Neural progenitor cell (in vitro differentiated cells): Measurements from ENCODE around the gene CCDC174. TPM values are rescaled to one million over a fixed set of nuclear protein-coding genes. Genes with fewer than 3 reads are reported as not detected.

Experiments used
- DNase-seq: peaks from one replicate; pipeline ENCODE4 v3.0.0-alpha.2; 2016; ENCODE audit warnings: low spot score
- H2AFZ ChIP-seq: fragments of 200-600 bp; sonication (generic); replicated peaks from 2 replicates; pipeline ENCODE4 v1.6.1; 2016; ENCODE audit warnings: antibody characterized with exemption
- H3F3A ChIP-seq: fragments of 200-600 bp; sonication (generic); 2 replicates; pipeline ENCODE4 v1.6.1; 2016; ENCODE audit warnings: antibody characterized with exemption, low read depth
- H3K27ac ChIP-seq: fragments of 200-600 bp; sonication (generic); 2 replicates; pipeline ENCODE4 v1.5.1; 2016; ENCODE audit warnings: mild to moderate bottlenecking
- H3K27me3 ChIP-seq: fragments of 200-600 bp; sonication (generic); 2 replicates; pipeline ENCODE4 v1.6.1; 2016; ENCODE audit warnings: mild to moderate bottlenecking, moderate library complexity
- H3K36me3 ChIP-seq: fragments of 200-600 bp; sonication (generic); 2 replicates; pipeline ENCODE4 v1.5.1; 2016
- H3K4me1 ChIP-seq: fragments of 200-600 bp; sonication (generic); 2 replicates; pipeline ENCODE4 v1.6.1; 2016; ENCODE audit warnings: mixed run types
- H3K4me2 ChIP-seq: fragments of 200-600 bp; sonication (generic); 2 replicates; pipeline ENCODE4 v1.6.1; 2016
- H3K4me3 ChIP-seq: fragments of 200-600 bp; sonication (generic); 2 replicates; pipeline ENCODE4 v1.5.1; 2016
- H3K79me2 ChIP-seq: fragments of 200-600 bp; sonication (generic); 2 replicates; pipeline ENCODE4 v1.6.1; 2016; ENCODE audit warnings: low read depth
- H3K9ac ChIP-seq: fragments of 200-600 bp; sonication (generic); 2 replicates; pipeline ENCODE4 v1.6.1; 2016
- H3K9me3 ChIP-seq: fragments of 200-600 bp; sonication (generic); 2 replicates; pipeline ENCODE4 v1.5.1; 2016; ENCODE audit warnings: low read depth
- H4K20me1 ChIP-seq: fragments of 200-600 bp; sonication (generic); 2 replicates; pipeline ENCODE4 v1.6.1; 2016; ENCODE audit warnings: low read depth
- H3K27ac Mint-ChIP-seq: 3 replicates; pipeline ENCODE4 v1.8.0; 2021; ENCODE audit warnings: mixed read lengths
- H3K27me3 Mint-ChIP-seq: 2 replicates; pipeline ENCODE4 v1.8.0; 2022; ENCODE audit warnings: low read depth, mild to moderate bottlenecking, inconsistent platforms, moderate library complexity, mixed read lengths; ENCODE audit not compliant: insufficient read depth
- H3K36me3 Mint-ChIP-seq: 3 replicates; pipeline ENCODE4 v1.8.0; 2021; ENCODE audit warnings: mixed read lengths
- H3K4me1 Mint-ChIP-seq: 3 replicates; pipeline ENCODE4 v1.8.0; 2021; ENCODE audit warnings: mixed read lengths
- H3K4me3 Mint-ChIP-seq: 3 replicates; pipeline ENCODE4 v1.8.0; 2021; ENCODE audit warnings: mild to moderate bottlenecking, moderate library complexity, mixed read lengths
- H3K9me3 Mint-ChIP-seq: 3 replicates; pipeline ENCODE4 v1.8.0; 2020; ENCODE audit warnings: mixed read lengths
- CTCF ChIP-seq: fragments of 200-600 bp; sonication (generic); IDR thresholded peaks from 2 replicates; pipeline ENCODE4 v1.5.1; 2017; ENCODE audit warnings: antibody characterized with exemption, mild to moderate bottlenecking
- EZH2 ChIP-seq: fragments of 200-600 bp; sonication (generic); IDR thresholded peaks from 2 replicates; pipeline ENCODE4 v1.6.1; 2017; ENCODE audit warnings: antibody characterized with exemption, mild to moderate bottlenecking, moderate library complexity
- EZH2phosphoT487 ChIP-seq: fragments of 200-600 bp; sonication (generic); IDR thresholded peaks from 2 replicates; pipeline ENCODE4 v1.6.1; 2017; ENCODE audit warnings: antibody characterized with exemption
- total RNA-seq: library from RNA; depleted of rRNA; stranded (reverse); fragments of >200 nt; gene quantifications from 2 replicates; pipeline ENCODE4 v1.2.3, GENCODE V29; 2015; ENCODE audit warnings: low replicate concordance

The CCDC174 gene
- total RNA-seq, 1 donor from 2014 or later: 13.0 TPM

GRCh38 chr3:14616606-14617507 is 34.7 kb upstream of the CCDC174 start:
- Histone ChIP-seq H3K79me2 (no peaks in the 10 kb centered on the region), H3K27ac (no peak overlapping the region), H3K9me3 (no peaks in the 10 kb centered on the region), H3K4me2 (peak overlapping the region; percentile 43), H3F3A (peaks cover 19% of the 10 kb centered on the region), H3K27me3 (peaks cover 3% of the 10 kb centered on the region), H4K20me1 (peaks cover 4% of the 10 kb centered on the region), H3K9ac (no peak overlapping the region), H3K4me1 (peaks cover 28% of the 10 kb centered on the region), H2AFZ (no peak overlapping the region), H3K36me3 (no peaks in the 10 kb centered on the region), H3K4me3 (no peak overlapping the region)
- Mint-ChIP-seq H3K9me3 (no peaks in the 10 kb centered on the region), H3K27ac (peak overlapping the region; percentile 100), H3K36me3 (no peaks in the 10 kb centered on the region), H3K4me1 (peaks cover 58% of the 10 kb centered on the region), H3K4me3 (peak overlapping the region; percentile 27), H3K27me3 (peaks cover 12% of the 10 kb centered on the region)
- DNase-seq: peak; percentile 54
- TF ChIP-seq EZH2 (no peak), CTCF (no peak), EZH2phosphoT487 (no peak)

GRCh38 chr3:14617508-14618023 is 34.0 kb upstream of the CCDC174 start:
- Histone ChIP-seq H3K4me2 (no peak overlapping the region), H2AFZ (no peak overlapping the region), H3K4me1 (peaks cover 28% of the 10 kb centered on the region), H3K36me3 (no peaks in the 10 kb centered on the region), H3K27ac (no peak overlapping the region), H3K27me3 (no peaks in the 10 kb centered on the region), H3K9me3 (no peaks in the 10 kb centered on the region), H3F3A (peaks cover 19% of the 10 kb centered on the region), H3K9ac (no peak overlapping the region), H4K20me1 (peaks cover 4% of the 10 kb centered on the region), H3K4me3 (no peak overlapping the region), H3K79me2 (no peaks in the 10 kb centered on the region)
- peaks cover 12% of the 10 kb centered on the region for H3K27me3 Mint-ChIP-seq
- DNase-seq: no peak
- no peak overlapping the region for H3K4me3 Mint-ChIP-seq
- no peaks in the 10 kb centered on the region for H3K9me3 Mint-ChIP-seq
- H3K4me1 Mint-ChIP-seq: peaks cover 65% of the 10 kb centered on the region
- H3K27ac Mint-ChIP-seq: peak overlapping the region; percentile 100
- H3K36me3 Mint-ChIP-seq: no peaks in the 10 kb centered on the region
- no peak for TF ChIP-seq CTCF
- TF ChIP-seq EZH2: no peak
- no peak for TF ChIP-seq EZH2phosphoT487

- no peaks in the 10 kb centered on the region for H3K79me2 ChIP-seq
- no peak overlapping the region for H3K4me3 ChIP-seq
- peaks cover 28% of the 10 kb centered on the region for H3K4me1 ChIP-seq
- no peak overlapping the region for H2AFZ ChIP-seq
- Mint-ChIP-seq H3K4me3 (peak overlapping the region; percentile 35), H3K27ac (peak overlapping the region; percentile 100), H3K36me3 (no peaks in the 10 kb centered on the region), H3K4me1 (peaks cover 84% of the 10 kb centered on the region), H3K9me3 (no peaks in the 10 kb centered on the region), H3K27me3 (peaks cover 14% of the 10 kb centered on the region)
- peaks cover 19% of the 10 kb centered on the region for H3F3A ChIP-seq
- no peaks in the 10 kb centered on the region for H3K36me3 ChIP-seq
- no peak overlapping the region for H3K9ac ChIP-seq
- no peaks in the 10 kb centered on the region for H3K27me3 ChIP-seq
- peaks cover 4% of the 10 kb centered on the region for H4K20me1 ChIP-seq
- H3K9me3 ChIP-seq: no peaks in the 10 kb centered on the region
- DNase-seq: no peak
- TF ChIP-seq CTCF (no peak), EZH2 (no peak), EZH2phosphoT487 (no peak)
- no peak overlapping the region for H3K4me2 ChIP-seq
- H3K27ac ChIP-seq: no peak overlapping the region
These were observed 32.0 kb upstream of the CCDC174 start for GRCh38 chr3:14619605-14620004.
